NB4 (cell line): ENCODE results near the gene ERGIC3.
A peak's percentile ranks its signal among the peaks of the same experiment; 100 is the strongest.
"Not testable (repeated sequence)": the region's sequence is repeated elsewhere in the genome, so short reads cannot be mapped to it uniquely, and the experiment has no call there.

Experiments
- DNase-seq: peaks from one replicate; pipeline ENCODE4 v3.0.0; 2010; ENCODE audit warnings: low read depth
- H3K4me3 ChIP-seq: one replicate; pipeline ENCODE4 v1.5.1; 2011; ENCODE audit warnings: mild to moderate bottlenecking, low read depth, low read length, moderate library complexity
- CTCF ChIP-seq: IDR thresholded peaks from one replicate; pipeline ENCODE4 v1.5.1; 2012; ENCODE audit warnings: low read depth, low read length
- MAX ChIP-seq: IDR thresholded peaks from 2 replicates; pipeline ENCODE4 v1.6.1; 2011; ENCODE audit warnings: low read depth, low read length
- MYC ChIP-seq: IDR thresholded peaks from 2 replicates; pipeline ENCODE4 v1.6.1; 2011; ENCODE audit warnings: low read depth, low read length
- POLR2A ChIP-seq: IDR thresholded peaks from 2 replicates; pipeline ENCODE4 v1.6.1; 2011; ENCODE audit warnings: mild to moderate bottlenecking; ENCODE audit not compliant: insufficient read length; ENCODE audit errors: extremely low read depth

Gene ERGIC3

GRCh38 chr20:35515341-35515740 is 26.5 kb upstream of the ERGIC3 start:
- no peak for DNase-seq
- no peak for TF ChIP-seq POLR2A
- TF ChIP-seq CTCF, result no peak
- TF ChIP-seq MAX, result no peak
- TF ChIP-seq MYC, result no peak
- no peak overlapping the region for H3K4me3 ChIP-seq

DNA sequence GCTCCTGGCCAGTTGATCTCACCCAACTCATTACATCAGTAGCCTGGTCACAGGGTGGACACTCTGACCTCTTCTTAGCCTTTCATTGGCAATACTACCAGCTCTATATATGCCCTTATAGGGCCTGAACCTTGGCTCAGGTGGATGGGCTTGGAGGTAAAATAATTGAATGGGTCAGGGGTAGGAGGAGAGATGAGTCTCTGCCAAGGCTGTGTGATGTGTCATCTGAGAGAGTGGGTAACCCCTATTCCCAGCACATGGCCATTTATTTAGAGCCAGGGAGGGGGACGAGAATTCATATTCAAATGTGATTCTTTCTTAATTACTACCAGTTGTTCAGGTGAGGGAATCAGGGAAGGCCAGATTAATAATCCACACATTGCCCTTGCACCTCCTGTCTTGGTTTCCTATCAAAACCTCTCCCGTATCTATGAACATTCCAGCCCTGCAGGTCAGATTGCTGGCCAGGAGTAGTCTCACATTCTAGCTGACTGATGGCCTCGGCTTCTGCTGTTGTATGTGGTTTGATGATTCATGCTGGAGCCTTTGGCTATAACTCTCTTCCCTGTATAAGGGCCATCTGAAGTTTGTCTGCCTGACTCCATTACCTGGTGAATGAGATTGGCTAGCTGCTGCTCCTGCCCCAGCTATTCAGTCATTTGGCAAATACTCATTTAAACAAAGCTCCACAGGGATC is 25.8 kb upstream of the ERGIC3 start:
- H3K4me3 ChIP-seq, result no peak overlapping the region
- DNase-seq, result peak; percentile 41
- TF ChIP-seq CTCF (no peak), POLR2A (no peak), MAX (no peak), MYC (no peak)

DNA sequence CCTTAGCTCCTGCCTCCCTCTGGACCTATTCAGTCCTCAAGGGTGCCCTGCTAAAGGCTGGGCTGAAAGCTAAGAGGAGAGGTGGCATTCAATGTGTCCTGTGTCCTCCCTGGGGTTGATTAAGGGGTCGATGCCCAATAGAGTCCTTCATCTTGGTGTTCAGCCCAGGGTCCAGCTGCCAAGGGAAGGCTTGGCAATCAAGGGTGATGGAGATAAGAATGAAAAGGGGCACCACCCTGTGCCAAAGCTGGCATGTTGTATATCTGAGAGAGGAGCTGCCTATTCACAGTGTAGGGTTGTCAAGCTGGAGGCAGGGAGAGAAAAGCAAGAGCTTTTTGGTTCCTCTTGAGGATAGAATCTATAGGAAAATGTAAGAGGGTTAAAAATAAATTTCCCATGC is 24.8 kb upstream of the ERGIC3 start:
- no peak for DNase-seq
- no peak overlapping the region for H3K4me3 ChIP-seq
- TF ChIP-seq POLR2A, result no peak
- TF ChIP-seq MYC, result no peak
- TF ChIP-seq CTCF, result no peak
- no peak for TF ChIP-seq MAX

DNA sequence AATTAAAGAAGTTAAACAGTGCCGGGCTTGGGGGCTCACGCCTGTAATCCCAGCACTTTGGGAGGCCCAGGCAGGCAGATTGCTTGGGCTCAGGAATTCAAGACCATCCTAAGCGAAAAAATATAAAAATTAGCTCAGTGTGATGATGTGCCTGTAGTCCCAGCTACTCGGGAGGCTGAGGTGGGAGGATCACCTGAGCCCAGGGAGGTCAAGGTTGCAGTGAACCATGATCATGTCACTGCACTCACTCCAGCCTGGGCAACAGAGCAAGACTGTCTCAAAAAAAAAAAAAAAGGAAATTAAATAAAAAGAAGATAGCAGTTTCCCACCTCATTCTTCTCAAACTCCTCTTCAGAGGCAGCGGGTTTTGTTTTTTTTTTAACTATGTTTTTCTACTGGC is 24.1 kb upstream of the ERGIC3 start:
- not testable (repeated sequence) for H3K4me3 ChIP-seq, DNase-seq

- no peak for DNase-seq
- no peak overlapping the region for H3K4me3 ChIP-seq
- TF ChIP-seq MAX (no peak), CTCF (no peak), MYC (no peak), POLR2A (no peak)
Observed at GRCh38 chr20:35518955-35519354, 22.9 kb upstream of the ERGIC3 start.

GRCh38 chr20:35523298-35523888 is 18.5 kb upstream of the ERGIC3 start:
- H3K4me3 ChIP-seq, result no peak overlapping the region
- peak; percentile 78 for TF ChIP-seq CTCF
- no peak for TF ChIP-seq MYC
- DNase-seq, result peak; percentile 41
